Activated CD8-positive, alpha-beta memory T cell treated with anti-CD3 and anti-CD28 coated beads, Interleukin-2, amount 50 U/mL, for 24 hours (primary cell): Measurements from ENCODE around the gene MS4A2.
"Not testable (repeated sequence)": the region's sequence is repeated elsewhere in the genome, so short reads cannot be mapped to it uniquely, and the experiment has no call there.

Experiments
- DNase-seq: peaks from one replicate; pipeline ENCODE4 v3.0.0-alpha.2; 2020; ENCODE audit errors: extremely low read depth

Gene MS4A2

DNA sequence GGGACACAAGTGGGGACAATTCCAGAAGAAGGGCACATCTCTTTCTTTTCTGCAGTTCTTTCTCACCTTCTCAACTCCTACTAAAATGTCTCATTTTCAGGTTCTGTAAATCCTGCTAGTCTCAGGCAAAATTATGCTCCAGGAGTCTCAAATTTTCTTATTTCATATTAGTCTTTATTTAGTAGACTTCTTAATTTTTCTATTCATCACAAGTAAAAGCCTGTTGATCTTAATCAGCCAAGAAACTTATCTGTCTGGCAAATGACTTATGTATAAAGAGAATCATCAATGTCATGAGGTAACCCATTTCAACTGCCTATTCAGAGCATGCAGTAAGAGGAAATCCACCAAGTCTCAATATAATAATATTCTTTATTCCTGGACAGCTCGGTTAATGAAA, at the start of gene MS4A2:
MS4A2 (plus strand) TSS at position 301 of the 400 bp plus-strand sequence. CDS start 102 bp downstream, outside the sequence.
- DNase-seq = no peak

GRCh38 chr11:60040109-60040508, 48.4 kb upstream of the MS4A2 start, which contains the start of gene OOSP2:
TSS of gene OOSP2 (plus strand) at chr11:60040409. CDS start at chr11:60040460, 51 bp downstream.
- DNase-seq = no peak

DNA sequence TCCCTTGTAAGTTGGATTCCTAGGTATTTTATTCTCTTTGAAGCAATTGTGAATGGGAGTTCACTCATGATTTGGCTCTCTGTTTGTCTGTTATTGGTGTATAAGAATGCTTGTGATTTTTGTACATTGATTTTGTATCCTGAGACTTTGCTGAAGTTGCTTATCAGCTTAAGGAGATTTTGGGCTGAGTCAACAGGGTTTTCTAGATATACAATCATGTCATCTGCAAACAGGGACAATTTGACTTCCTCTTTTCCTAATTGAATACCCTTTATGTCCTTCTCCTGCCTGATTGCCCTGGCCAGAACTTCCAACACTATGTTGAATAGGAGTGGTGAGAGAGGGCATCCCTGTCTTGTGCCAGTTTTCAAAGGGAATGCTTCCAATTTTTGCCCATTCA, 38.0 kb upstream of the MS4A2 start:
- not testable (repeated sequence) for DNase-seq

- DNase-seq = not testable (repeated sequence)
These were observed 37.6 kb upstream of the MS4A2 start for GRCh38 chr11:60050839-60051238.

- DNase-seq = no peak
These were observed 32.0 kb upstream of the MS4A2 start, which contains the start of gene MS4A3 for GRCh38 chr11:60056349-60056969. TSS of gene MS4A3 (plus strand) at chr11:60056665. CDS start at chr11:60061161, 4,496 bp downstream.

- DNase-seq = no peak
These were observed 29.4 kb upstream of the MS4A2 start for GRCh38 chr11:60059052-60059451.

DNA sequence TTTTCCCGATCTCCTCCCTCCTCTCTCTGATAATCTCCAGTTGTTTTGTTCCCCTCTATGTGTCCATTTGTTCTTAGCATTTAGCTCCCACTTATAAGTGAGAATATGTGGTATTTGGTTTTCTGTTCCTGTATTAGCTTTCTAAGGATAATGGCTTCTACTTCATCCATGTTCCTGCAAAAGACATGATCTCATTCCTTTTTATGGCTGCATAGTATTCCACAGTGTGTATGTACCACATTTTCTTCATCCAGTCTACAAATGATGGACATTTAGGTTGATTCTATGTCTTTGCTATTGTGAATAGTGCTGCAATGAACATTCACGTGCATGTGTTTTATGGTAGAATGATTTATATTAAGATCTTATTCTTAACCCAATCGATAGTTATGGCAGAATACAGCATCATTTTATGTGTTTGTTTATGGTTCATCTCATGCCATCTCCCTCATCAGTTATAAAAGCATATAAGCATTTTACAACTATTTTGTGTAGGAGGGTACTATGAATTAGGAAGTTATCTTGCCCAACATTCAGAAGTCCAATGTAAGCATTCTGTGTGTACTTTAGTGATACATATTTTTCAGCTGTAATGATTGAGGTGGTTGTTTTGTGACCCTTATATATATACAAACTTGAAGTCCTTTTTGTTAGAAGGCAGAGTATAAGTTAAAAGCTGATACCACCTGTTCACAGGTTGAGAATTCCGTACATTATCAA, 28.8 kb upstream of the MS4A2 start:
- no peak for DNase-seq

DNA sequence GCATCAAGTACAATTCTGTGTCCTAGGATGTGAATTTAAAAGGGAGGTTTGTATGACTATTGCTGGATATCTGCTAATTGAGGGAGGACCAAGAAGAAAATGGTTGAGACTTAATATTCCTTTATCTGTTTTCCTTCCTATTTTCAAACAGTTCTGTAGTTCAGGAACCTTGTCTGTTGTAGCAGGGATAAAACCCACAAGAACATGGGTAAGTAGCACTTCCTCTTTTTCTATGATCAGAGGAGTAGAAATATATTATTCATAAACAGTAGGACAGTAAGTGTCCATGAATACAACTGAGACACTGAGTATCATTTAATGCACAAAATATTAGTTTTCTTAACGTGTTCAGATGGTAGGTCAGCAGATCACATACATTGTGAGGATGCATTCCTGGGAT, 24.4 kb upstream of the MS4A2 start:
- DNase-seq = no peak

GRCh38 chr11:60065801-60066200, 22.7 kb upstream of the MS4A2 start:
- no peak for DNase-seq

DNA sequence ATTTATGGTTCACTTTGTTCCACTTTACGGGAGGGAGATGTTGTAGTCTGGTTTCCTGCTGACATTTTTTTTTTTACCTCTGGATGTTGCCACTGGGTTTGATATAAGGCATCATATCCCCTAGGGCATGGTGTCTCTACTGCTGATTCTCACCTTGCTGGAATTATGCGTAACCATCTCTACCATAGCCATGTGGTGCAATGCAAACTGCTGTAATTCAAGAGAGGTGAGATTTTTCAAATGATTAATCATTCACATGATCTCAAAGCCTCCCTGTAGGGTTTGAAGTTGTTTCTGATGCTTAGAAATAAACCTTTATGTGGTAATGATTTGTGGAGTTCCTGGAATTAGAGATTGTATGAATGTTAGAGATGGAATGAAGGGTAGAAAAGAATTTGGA, 19.0 kb upstream of the MS4A2 start:
- DNase-seq = no peak

- DNase-seq = not testable (repeated sequence)
These were observed 16.8 kb upstream of the MS4A2 start for GRCh38 chr11:60071644-60072043.

- DNase-seq = no peak
These were observed 11.1 kb upstream of the MS4A2 start for GRCh38 chr11:60077216-60077817.

DNA sequence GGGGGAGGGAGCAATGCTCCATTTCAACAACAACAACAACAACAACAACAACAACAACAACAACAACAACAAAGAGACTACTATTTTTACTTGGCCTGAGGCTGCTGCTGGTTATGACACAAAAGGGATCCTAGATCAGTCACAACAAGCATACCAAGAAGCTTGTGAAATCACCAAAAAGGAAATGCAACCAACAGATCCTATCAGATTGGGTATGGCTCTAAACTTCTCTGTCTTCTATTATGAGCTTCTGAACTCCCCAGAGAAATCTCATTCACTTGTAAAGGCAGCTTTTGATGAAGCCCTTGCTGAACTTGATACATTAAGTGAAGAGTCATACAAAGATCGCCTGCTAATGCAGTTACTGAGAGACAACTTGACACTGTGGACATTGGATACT, 10.5 kb upstream of the MS4A2 start:
- no peak for DNase-seq

- no peak for DNase-seq
These were observed 9.7 kb upstream of the MS4A2 start for GRCh38 chr11:60078745-60079144.

GRCh38 chr11:60080535-60080934, 7.9 kb upstream of the MS4A2 start:
- DNase-seq = no peak

- DNase-seq = no peak
These were observed 3.7 kb upstream of the MS4A2 start for GRCh38 chr11:60084631-60085273.

DNA sequence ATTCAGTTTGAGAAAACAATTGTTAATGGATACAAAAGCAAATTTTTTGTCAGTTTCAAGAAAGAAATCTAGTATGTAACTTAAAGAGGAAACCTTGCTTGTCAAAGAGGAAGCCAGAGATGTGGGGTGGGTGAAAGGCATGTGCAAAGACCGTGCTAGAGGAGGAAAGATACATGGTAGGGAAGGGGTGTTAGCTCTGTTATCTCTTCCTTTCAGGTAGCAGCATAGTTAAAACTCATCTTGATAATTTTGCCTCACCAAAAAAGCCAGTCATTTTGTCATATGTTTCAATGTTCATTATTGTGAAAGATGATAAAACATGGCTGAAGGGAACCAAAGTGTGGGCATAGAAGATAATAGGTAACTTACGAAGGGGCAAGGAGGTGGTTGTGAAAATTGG, 2.6 kb upstream of the MS4A2 start:
- no peak for DNase-seq

- no peak for DNase-seq
These were observed 1.2 kb upstream of the MS4A2 start for GRCh38 chr11:60087239-60087638.

DNA sequence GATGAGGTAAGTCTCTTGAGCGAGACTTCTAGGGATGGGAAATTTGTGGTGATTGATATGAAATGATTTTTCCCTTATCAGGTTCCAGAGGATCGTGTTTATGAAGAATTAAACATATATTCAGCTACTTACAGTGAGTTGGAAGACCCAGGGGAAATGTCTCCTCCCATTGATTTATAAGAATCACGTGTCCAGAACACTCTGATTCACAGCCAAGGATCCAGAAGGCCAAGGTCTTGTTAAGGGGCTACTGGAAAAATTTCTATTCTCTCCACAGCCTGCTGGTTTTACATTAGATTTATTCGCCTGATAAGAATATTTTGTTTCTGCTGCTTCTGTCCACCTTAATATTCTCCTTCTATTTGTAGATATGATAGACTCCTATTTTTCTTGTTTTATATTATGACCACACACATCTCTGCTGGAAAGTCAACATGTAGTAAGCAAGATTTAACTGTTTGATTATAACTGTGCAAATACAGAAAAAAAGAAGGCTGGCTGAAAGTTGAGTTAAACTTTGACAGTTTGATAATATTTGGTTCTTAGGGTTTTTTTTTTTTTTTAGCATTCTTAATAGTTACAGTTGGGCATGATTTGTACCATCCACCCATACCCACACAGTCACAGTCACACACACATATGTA, 7.1 kb downstream of the MS4A2 start:
- no peak for DNase-seq

- no peak for DNase-seq
These were observed 8.7 kb downstream of the MS4A2 start for GRCh38 chr11:60097189-60097588.

DNA sequence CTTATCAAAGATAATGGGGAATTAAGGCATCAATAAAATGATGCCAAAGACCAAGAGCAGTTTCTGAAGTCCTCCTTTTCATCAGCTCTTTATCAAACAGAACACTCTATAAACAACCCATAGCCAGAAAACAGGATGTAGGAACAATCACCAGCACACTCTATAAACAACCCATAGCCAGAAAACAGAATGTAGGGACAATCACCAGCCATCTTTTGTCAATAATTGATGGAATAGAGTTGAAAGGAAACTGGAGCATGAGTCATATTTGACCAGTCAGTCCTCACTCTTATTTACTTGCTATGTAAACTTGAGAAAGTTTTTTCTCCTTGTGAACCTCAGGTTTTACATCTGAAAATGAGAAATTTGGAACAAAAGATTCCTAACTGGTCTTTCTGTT, 10.0 kb downstream of the MS4A2 start:
- DNase-seq = no peak

GRCh38 chr11:60100516-60100915, 12.1 kb downstream of the MS4A2 start:
- no peak for DNase-seq
